KOPT-K1 (cell line): ENCODE measurements around the gene ATRX.
"Not testable (repeated sequence)": the region's sequence is repeated elsewhere in the genome, so short reads cannot be mapped to it uniquely, and the experiment has no call there.

ENCODE experiments used
- H3K27ac ChIP-seq: fragments of 200-600 bp; sonication (generic); 2 replicates; pipeline ENCODE4 v1.5.1; 2016; ENCODE audit warnings: antibody characterized with exemption, mild to moderate bottlenecking, low read depth, low read length; ENCODE audit not compliant: poor library complexity, severe bottlenecking
- H3K36me3 ChIP-seq: fragments of 200-600 bp; sonication (generic); 2 replicates; pipeline ENCODE4 v1.5.1; 2017; ENCODE audit warnings: antibody characterized with exemption, mild to moderate bottlenecking, low read length, moderate library complexity; ENCODE audit not compliant: insufficient read depth
- H3K9me3 ChIP-seq: fragments of 200-600 bp; sonication (generic); 2 replicates; pipeline ENCODE4 v1.5.1; 2017; ENCODE audit warnings: antibody characterized with exemption, low read length, mild to moderate bottlenecking; ENCODE audit not compliant: insufficient read depth, poor library complexity, severe bottlenecking

The ATRX gene

GRCh38 chrX:77691916-77692315 is 94.1 kb downstream of the ATRX start:
- Histone ChIP-seq H3K36me3 (peaks cover 60% of the 10 kb centered on the region), H3K27ac (no peak overlapping the region), H3K9me3 (no peaks in the 10 kb centered on the region)

- H3K27ac ChIP-seq = no peak overlapping the region
- peaks cover 61% of the 10 kb centered on the region for H3K36me3 ChIP-seq
- H3K9me3 ChIP-seq = no peaks in the 10 kb centered on the region
Measured at GRCh38 chrX:77689376-77689775, 96.6 kb downstream of the ATRX start.

GRCh38 chrX:77685683-77686082 is 100.3 kb downstream of the ATRX start:
- peaks cover 74% of the 10 kb centered on the region for H3K36me3 ChIP-seq
- H3K9me3 ChIP-seq, H3K27ac ChIP-seq: not testable (repeated sequence)

- no peak overlapping the region for H3K27ac ChIP-seq
- peaks cover 44% of the 10 kb centered on the region for H3K36me3 ChIP-seq
- no peaks in the 10 kb centered on the region for H3K9me3 ChIP-seq
Measured at GRCh38 chrX:77679144-77679543, 106.9 kb downstream of the ATRX start.

- peaks cover 13% of the 10 kb centered on the region for H3K36me3 ChIP-seq
- no peaks in the 10 kb centered on the region for H3K9me3 ChIP-seq
- no peak overlapping the region for H3K27ac ChIP-seq
Measured at GRCh38 chrX:77675986-77676385, 110.0 kb downstream of the ATRX start.

GRCh38 chrX:77668391-77669237 is 117.4 kb downstream of the ATRX start:
- Histone ChIP-seq H3K27ac (no peak overlapping the region), H3K9me3 (no peaks in the 10 kb centered on the region), H3K36me3 (peaks cover 16% of the 10 kb centered on the region; the same call in 1 of the 2 replicates)

GRCh38 chrX:77658886-77659285 is 127.1 kb downstream of the ATRX start:
- Histone ChIP-seq H3K27ac (no peak overlapping the region), H3K36me3 (peaks cover 35% of the 10 kb centered on the region), H3K9me3 (no peaks in the 10 kb centered on the region)

GRCh38 chrX:77652095-77652494 is 133.9 kb downstream of the ATRX start:
- Histone ChIP-seq H3K9me3 (no peaks in the 10 kb centered on the region), H3K27ac (no peak overlapping the region), H3K36me3 (peaks cover 83% of the 10 kb centered on the region)

- H3K27ac ChIP-seq = no peak overlapping the region
- peaks cover 54% of the 10 kb centered on the region for H3K36me3 ChIP-seq
- H3K9me3 ChIP-seq = peaks cover 7% of the 10 kb centered on the region
Measured at GRCh38 chrX:77640702-77641101, 145.3 kb downstream of the ATRX start.

- H3K9me3 ChIP-seq = no peaks in the 10 kb centered on the region
- H3K27ac ChIP-seq = no peak overlapping the region
- peaks cover 52% of the 10 kb centered on the region for H3K36me3 ChIP-seq
Measured at GRCh38 chrX:77639820-77640219, 146.2 kb downstream of the ATRX start.

- H3K9me3 ChIP-seq = no peaks in the 10 kb centered on the region
- H3K36me3 ChIP-seq = peaks cover 56% of the 10 kb centered on the region
- no peak overlapping the region for H3K27ac ChIP-seq
Measured at GRCh38 chrX:77638397-77638796, 147.6 kb downstream of the ATRX start.

GRCh38 chrX:77635373-77635772 is 150.6 kb downstream of the ATRX start:
- Histone ChIP-seq H3K36me3 (peaks cover 70% of the 10 kb centered on the region), H3K27ac (no peak overlapping the region), H3K9me3 (no peaks in the 10 kb centered on the region)

- Histone ChIP-seq H3K27ac (no peak overlapping the region), H3K36me3 (peaks cover 27% of the 10 kb centered on the region), H3K9me3 (no peaks in the 10 kb centered on the region)
Measured at GRCh38 chrX:77628294-77629025, 157.6 kb downstream of the ATRX start.

GRCh38 chrX:77622672-77623071 is 163.3 kb downstream of the ATRX start:
- no peak overlapping the region for H3K27ac ChIP-seq
- H3K36me3 ChIP-seq = no peaks in the 10 kb centered on the region; the same call in none of the 2 replicates

GRCh38 chrX:77622233-77622632 is 163.8 kb downstream of the ATRX start:
- no peak overlapping the region for H3K27ac ChIP-seq
- no peaks in the 10 kb centered on the region for H3K9me3 ChIP-seq

More at GRCh38 chrX:77622672-77623071, 163.3 kb downstream of the ATRX start:
- H3K9me3 ChIP-seq = no peaks in the 10 kb centered on the region

More at GRCh38 chrX:77622233-77622632, 163.8 kb downstream of the ATRX start:
- no peaks in the 10 kb centered on the region; the same call in none of the 2 replicates for H3K36me3 ChIP-seq
